ENCODE measurements around the gene TBC1D9. TPM values are rescaled to one million over a fixed set of nuclear protein-coding genes. Genes with fewer than 3 reads are reported as not detected.

The TBC1D9 gene
- total and polyA plus RNA-seq, 7 donors = 5.4 to 10.2 (median 8.2) TPM

DNA sequence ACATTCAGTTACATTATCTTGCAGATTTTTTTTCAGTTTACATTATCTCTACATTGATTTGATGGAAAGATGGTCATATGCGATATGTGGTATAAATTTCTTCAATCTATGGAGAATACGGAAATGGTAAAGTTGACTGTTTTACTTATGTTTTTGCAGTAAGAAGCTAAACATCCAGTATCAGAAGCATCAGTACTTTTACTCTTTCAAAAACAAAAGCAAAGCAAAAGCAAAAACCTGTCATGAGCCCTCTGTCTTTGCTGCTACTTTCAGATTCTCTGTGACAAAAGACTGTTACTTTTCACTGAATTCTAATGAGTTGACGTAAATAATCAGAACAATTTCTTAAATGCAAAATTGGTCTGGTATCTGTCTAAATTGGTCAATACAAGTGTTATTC is 135.0 kb downstream of the TBC1D9 start:
- DNase-seq = no peak
- Histone ChIP-seq H3K4me3 (no peak overlapping the region), H3K36me3 (peaks cover 0 to 7% (median 0%) of the 10 kb centered on the region in 4 donors), H3K4me1 (no peaks in the 10 kb centered on the region), H3K27ac (no peak overlapping the region), H3K9me3 (no peaks in the 10 kb centered on the region), H3K27me3 (no peaks in the 10 kb centered on the region)
- no peak for TF ChIP-seq EP300 (IDR thresholded peaks at IDR 0.05)
- TF ChIP-seq POLR2A (IDR thresholded peaks at IDR 0.05) = no peak
- TF ChIP-seq, protein P1, sequence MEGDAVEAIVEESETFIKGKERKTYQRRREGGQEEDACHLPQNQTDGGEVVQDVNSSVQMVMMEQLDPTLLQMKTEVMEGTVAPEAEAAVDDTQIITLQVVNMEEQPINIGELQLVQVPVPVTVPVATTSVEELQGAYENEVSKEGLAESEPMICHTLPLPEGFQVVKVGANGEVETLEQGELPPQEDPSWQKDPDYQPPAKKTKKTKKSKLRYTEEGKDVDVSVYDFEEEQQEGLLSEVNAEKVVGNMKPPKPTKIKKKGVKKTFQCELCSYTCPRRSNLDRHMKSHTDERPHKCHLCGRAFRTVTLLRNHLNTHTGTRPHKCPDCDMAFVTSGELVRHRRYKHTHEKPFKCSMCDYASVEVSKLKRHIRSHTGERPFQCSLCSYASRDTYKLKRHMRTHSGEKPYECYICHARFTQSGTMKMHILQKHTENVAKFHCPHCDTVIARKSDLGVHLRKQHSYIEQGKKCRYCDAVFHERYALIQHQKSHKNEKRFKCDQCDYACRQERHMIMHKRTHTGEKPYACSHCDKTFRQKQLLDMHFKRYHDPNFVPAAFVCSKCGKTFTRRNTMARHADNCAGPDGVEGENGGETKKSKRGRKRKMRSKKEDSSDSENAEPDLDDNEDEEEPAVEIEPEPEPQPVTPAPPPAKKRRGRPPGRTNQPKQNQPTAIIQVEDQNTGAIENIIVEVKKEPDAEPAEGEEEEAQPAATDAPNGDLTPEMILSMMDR (IDR thresholded peaks at IDR 0.05) = no peak
- no peak for TF ChIP-seq POLR2AphosphoS5 (IDR thresholded peaks at IDR 0.05)
- WGBS, 2 donors = 92 to 99% methylated on average over 3 of the region's 3 CpGs
- intact Hi-C loops (cut with DNase I) = no loop called here

GRCh38 chr4:140617499-140618248 is 138.5 kb downstream of the TBC1D9 start:
- intact Hi-C loops (cut with DNase I) = loop anchor here (10.0 kb wide), 1 partner anchor 237 kb away; no protein-coding TSS in a partner anchor
- no peaks in the 10 kb centered on the region for H3K36me3 ChIP-seq
- no peaks in the 10 kb centered on the region for H3K9me3 ChIP-seq
- no peaks in the 10 kb centered on the region for H3K27me3 ChIP-seq
- H3K27ac ChIP-seq = no peak overlapping the region
- WGBS, 2 donors = 67 to 85% methylated on average over 7 of the region's 7 CpGs
- H3K4me1 ChIP-seq = no peaks in the 10 kb centered on the region
- no peak overlapping the region for H3K4me3 ChIP-seq
- DNase-seq = no peak
- TF ChIP-seq, protein P1 (IDR thresholded peaks at IDR 0.05) = no peak
- TF ChIP-seq POLR2A (IDR thresholded peaks at IDR 0.05) (no peak), EP300 (IDR thresholded peaks at IDR 0.05) (no peak)

DNA sequence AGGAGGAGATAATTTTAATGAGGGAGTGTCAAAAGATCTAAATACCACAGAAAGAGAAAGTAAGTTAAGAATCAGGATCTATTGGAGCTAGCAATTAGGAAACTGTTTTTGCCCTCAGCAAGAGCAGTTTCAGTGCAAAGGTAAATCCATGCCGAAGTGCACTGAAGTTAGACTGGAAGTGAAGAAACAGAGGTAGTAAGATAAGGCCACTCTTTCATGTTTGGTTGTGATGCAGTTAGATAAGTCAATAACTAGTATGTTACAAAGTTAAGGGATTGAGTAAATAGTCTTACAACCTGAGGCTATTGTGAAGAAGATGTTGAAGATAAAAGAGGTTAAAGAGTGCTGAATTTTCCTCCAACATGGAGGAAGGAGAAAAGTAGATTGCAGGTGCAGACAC is 140.7 kb downstream of the TBC1D9 start:
- TF ChIP-seq, protein P1 (IDR thresholded peaks at IDR 0.05) = no peak
- no peaks in the 10 kb centered on the region for H3K27me3 ChIP-seq
- no peaks in the 10 kb centered on the region for H3K4me1 ChIP-seq
- no peak for DNase-seq
- no peak overlapping the region for H3K27ac ChIP-seq
- no peaks in the 10 kb centered on the region for H3K9me3 ChIP-seq
- WGBS, 2 donors = 34 to 75% methylated on average over 1 of the region's 1 CpG
- H3K4me3 ChIP-seq = no peak overlapping the region
- H3K36me3 ChIP-seq = no peaks in the 10 kb centered on the region
- intact Hi-C loops (cut with DNase I) = loop anchor here (10.0 kb wide), 1 partner anchor 239 kb away; no protein-coding TSS in a partner anchor

DNA sequence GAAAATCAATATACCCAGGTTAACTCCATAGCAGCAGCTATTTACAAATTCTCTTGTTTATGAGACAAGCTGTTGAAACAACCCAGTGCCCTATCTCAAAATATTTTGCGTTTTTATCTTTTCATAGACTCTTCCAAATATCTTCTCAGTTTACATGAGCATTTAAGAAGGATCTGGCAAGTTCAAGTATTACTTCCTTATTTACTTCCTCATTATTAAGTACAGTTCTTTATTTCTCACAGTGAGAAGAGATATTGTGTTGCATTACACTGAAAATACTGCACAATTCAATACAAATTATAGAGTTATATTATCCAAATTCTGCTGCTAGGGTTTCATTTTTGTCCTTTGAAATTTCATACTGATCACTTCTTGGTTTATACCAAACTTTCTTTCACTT is 143.8 kb downstream of the TBC1D9 start:
- H3K4me1 ChIP-seq = no peaks in the 10 kb centered on the region
- DNase-seq = no peak
- no peaks in the 10 kb centered on the region for H3K9me3 ChIP-seq
- H3K4me3 ChIP-seq = no peak overlapping the region
- intact Hi-C loops (cut with DNase I) = loop anchor here (10.0 kb wide), 1 partner anchor 242 kb away; no protein-coding TSS in a partner anchor
- no peaks in the 10 kb centered on the region for H3K27me3 ChIP-seq
- no peak overlapping the region for H3K27ac ChIP-seq
- TF ChIP-seq, protein P1 (IDR thresholded peaks at IDR 0.05) = no peak
- no peak for TF ChIP-seq EP300 (IDR thresholded peaks at IDR 0.05)
- TF ChIP-seq POLR2AphosphoS5 (IDR thresholded peaks at IDR 0.05) = no peak
- no peak for TF ChIP-seq POLR2A (IDR thresholded peaks at IDR 0.05)
- no peaks in the 10 kb centered on the region for H3K36me3 ChIP-seq
- 52 to 89% methylated on average over 1 of the region's 1 CpG for WGBS, 2 donors

Measured in sigmoid colon (tissue), 7 donors.